HepG2 (cell line): ENCODE measurements around the gene GABRG3.

Experiments
- BRCA1 ChIP-seq: sonication (generic); formaldehyde crosslinking; IDR thresholded peaks from 2 replicates; pipeline ENCODE4 v1.4.0; 2020; ENCODE audit warnings: missing genetic modification reagents
- MAX ChIP-seq: IDR thresholded peaks from 2 replicates; pipeline ENCODE4 v1.6.1; 2012; ENCODE audit warnings: inconsistent platforms
- POLR2A ChIP-seq, 2 experiments: IDR thresholded peaks; 2 replicates each; pipeline ENCODE4 v1.6.1; 2011; ENCODE audit warnings: low read depth in 2 of 2, low read length in 2 of 2, mild to moderate bottlenecking in 1 of 2, moderate library complexity in 1 of 2; ENCODE audit not compliant: insufficient read depth in 1 of 2
- SNAPC5 ChIP-seq: sonication (generic); formaldehyde crosslinking; IDR thresholded peaks from 2 replicates; pipeline ENCODE4 v1.8.1; 2023; ENCODE audit warnings: mild to moderate bottlenecking, missing genetic modification reagents, borderline replicate concordance
- ZNF543 ChIP-seq: sonication (generic); formaldehyde crosslinking; IDR thresholded peaks from 2 replicates; pipeline ENCODE4 v1.4.0; 2020; ENCODE audit warnings: mild to moderate bottlenecking, missing genetic modification reagents

GRCh38 chr15:27134481-27134880 is 163.5 kb downstream of the GABRG3 start:
- no peak for TF ChIP-seq BRCA1 (CRISPR knock-in tag)
- no peak for TF ChIP-seq POLR2A (IDR thresholded peaks at IDR 0.05; ENCODE audit: insufficient read depth in 1 of 2, low read depth in 2 of 2, low read length in 2 of 2)
- no peak for TF ChIP-seq MAX
- TF ChIP-seq SNAPC5 (CRISPR knock-in tag), result no peak
- TF ChIP-seq ZNF543 (CRISPR knock-in tag), result no peak
